Activated CD8-positive, alpha-beta T cell treated with anti-CD3 and anti-CD28 coated beads for 36 hours (primary cell): Measurements from ENCODE around the gene OR1Q1. TPM values are rescaled to one million over a fixed set of nuclear protein-coding genes. Genes with fewer than 3 reads are reported as not detected.
A peak's percentile ranks its signal among the peaks of the same experiment; 100 is the strongest.

ENCODE experiments used
- ATAC-seq: fragments of 200-7000 bp; cut with Tn5 transposase; one replicate; pipeline ENCODE4 v1.10.0; 2021; ENCODE audit warnings: mild to moderate bottlenecking, moderate library complexity
- CTCF ChIA-PET: fragments of 350-600 bp; sonication (Branson Sonifier 250); formaldehyde crosslinking; loops from one replicate; lab custom pipeline; 2021; ENCODE audit warnings: antibody characterized with exemption; lab: Charles Lee
- POLR2A ChIA-PET: fragments of 350-600 bp; sonication (Branson Sonifier 250); formaldehyde crosslinking; loops from one replicate; lab custom pipeline; 2021; ENCODE audit warnings: antibody characterized with exemption; lab: Charles Lee
- DNase-seq: peaks from one replicate; pipeline ENCODE4 v3.0.0-alpha.2; 2020
- H3K27ac Mint-ChIP-seq: one replicate; pipeline ENCODE4 v1.8.0; 2021; ENCODE audit warnings: mild to moderate bottlenecking, mixed read lengths
- H3K27me3 Mint-ChIP-seq: one replicate; pipeline ENCODE4 v1.8.0; 2021; ENCODE audit warnings: mixed read lengths
- H3K36me3 Mint-ChIP-seq: one replicate; pipeline ENCODE4 v1.8.0; 2021; ENCODE audit warnings: low read depth, mixed read lengths
- H3K4me1 Mint-ChIP-seq: one replicate; pipeline ENCODE4 v1.8.0; 2021; ENCODE audit warnings: low read depth, mixed read lengths
- H3K4me3 Mint-ChIP-seq: one replicate; pipeline ENCODE4 v1.8.0; 2021; ENCODE audit warnings: mild to moderate bottlenecking, moderate library complexity, mixed read lengths
- H3K9me3 Mint-ChIP-seq: one replicate; pipeline ENCODE4 v1.8.0; 2021; ENCODE audit warnings: mixed read lengths
- CTCF ChIP-seq: fragments of 200-600 bp; IDR thresholded peaks from one replicate; pipeline ENCODE4 v1.8.0; 2022; ENCODE audit warnings: antibody characterized with exemption, mild to moderate bottlenecking
- intact Hi-C: fragments of 100-400 bp; cut with micrococcal nuclease; formaldehyde crosslinking; loops from one replicate; pipeline ENCODE4 v1.10.0; 2022
- total RNA-seq, 2 experiments: library from RNA; stranded (reverse); gene quantifications; one replicate each; pipeline ENCODE4 v1.2.3, GENCODE V29; 2021

OR1Q1 gene
- total RNA-seq, 2 experiments from 2014 or later: not detected

GRCh38 chr9:122605691-122606090, 8.8 kb upstream of the OR1Q1 start:
- peaks cover 3% of the 10 kb centered on the region for H3K9me3 Mint-ChIP-seq
- CTCF ChIA-PET: no interaction called here
- peaks cover 3% of the 10 kb centered on the region for H3K27me3 Mint-ChIP-seq
- intact Hi-C loops: no loop called here
- no peaks in the 10 kb centered on the region for H3K36me3 Mint-ChIP-seq
- no peak for DNase-seq
- TF ChIP-seq CTCF: no peak
- no peak overlapping the region for H3K4me3 Mint-ChIP-seq
- no peak overlapping the region for H3K27ac Mint-ChIP-seq
- POLR2A ChIA-PET: interaction anchor here (0.7 kb wide), 1 partner anchor 906 kb away, joined by 3 read pairs; no protein-coding TSS in a partner anchor
- no peaks in the 10 kb centered on the region for H3K4me1 Mint-ChIP-seq
- ATAC-seq: no peak

GRCh38 chr9:122606587-122606986, 8.0 kb upstream of the OR1Q1 start:
- no peak for ATAC-seq
- no peak for TF ChIP-seq CTCF
- Mint-ChIP-seq H3K4me3 (no peak overlapping the region), H3K9me3 (peaks cover 2% of the 10 kb centered on the region), H3K36me3 (no peaks in the 10 kb centered on the region), H3K27me3 (peaks cover 3% of the 10 kb centered on the region), H3K27ac (no peak overlapping the region), H3K4me1 (no peaks in the 10 kb centered on the region)
- no peak for DNase-seq
- ChIA-PET CTCF (no interaction called here), POLR2A (no interaction called here)
- intact Hi-C loops: no loop called here

GRCh38 chr9:122609804-122610203, 4.7 kb upstream of the OR1Q1 start:
- ATAC-seq: no peak

GRCh38 chr9:122619996-122620395, 5.5 kb downstream of the OR1Q1 start:
- ChIA-PET CTCF (no interaction called here), POLR2A (no interaction called here)
- no peak for TF ChIP-seq CTCF
- no peak overlapping the region for H3K27ac Mint-ChIP-seq
- peaks cover 4% of the 10 kb centered on the region for H3K27me3 Mint-ChIP-seq
- no peak overlapping the region for H3K4me3 Mint-ChIP-seq
- no peaks in the 10 kb centered on the region for H3K36me3 Mint-ChIP-seq
- intact Hi-C loops: no loop called here
- H3K4me1 Mint-ChIP-seq: no peaks in the 10 kb centered on the region
- no peaks in the 10 kb centered on the region for H3K9me3 Mint-ChIP-seq
- DNase-seq (no peak), ATAC-seq (no peak)

More at GRCh38 chr9:122609804-122610203, 4.7 kb upstream of the OR1Q1 start:
- Mint-ChIP-seq H3K4me3 (no peak overlapping the region), H3K4me1 (no peaks in the 10 kb centered on the region), H3K27me3 (peaks cover 3% of the 10 kb centered on the region), H3K36me3 (no peaks in the 10 kb centered on the region), H3K9me3 (no peaks in the 10 kb centered on the region), H3K27ac (no peak overlapping the region)
- intact Hi-C loops: no loop called here
- ChIA-PET CTCF (no interaction called here), POLR2A (no interaction called here)
- TF ChIP-seq CTCF: no peak
- no peak for DNase-seq

GRCh38 chr9:122642226-122642625, 27.7 kb downstream of the OR1Q1 start:
- ChIA-PET POLR2A (no interaction called here), CTCF (no interaction called here)
- H3K4me3 Mint-ChIP-seq: no peak overlapping the region
- no peak for TF ChIP-seq CTCF
- no peaks in the 10 kb centered on the region for H3K4me1 Mint-ChIP-seq
- intact Hi-C loops: no loop called here
- no peak for ATAC-seq
- peaks cover 7% of the 10 kb centered on the region for H3K27me3 Mint-ChIP-seq
- peaks cover 8% of the 10 kb centered on the region for H3K9me3 Mint-ChIP-seq
- H3K27ac Mint-ChIP-seq: no peak overlapping the region
- DNase-seq: peak; percentile 5
- no peaks in the 10 kb centered on the region for H3K36me3 Mint-ChIP-seq
